Measurements from ENCODE around the gene SCAANT1.

- TF ChIP-seq CTCF (conservative IDR thresholded peaks at IDR 0.05) (no peak), EZH2 (IDR thresholded peaks at IDR 0.05; ENCODE audit: low read depth) (no peak)
These were observed 36.7 kb downstream of the SCAANT1 start for GRCh38 chr3:63875510-63875909.
